H9 (cell line): ENCODE results near the gene GALNT16. TPM values are rescaled to one million over a fixed set of nuclear protein-coding genes. Genes with fewer than 3 reads are reported as not detected.
A peak's percentile ranks its signal among the peaks of the same experiment; 100 is the strongest.

Source experiments
- DNase-seq: peaks from one replicate; pipeline ENCODE4 v3.0.0-alpha.2; 2017
- H2AFZ ChIP-seq: one replicate; pipeline ENCODE4 v1.6.1; 2013; ENCODE audit warnings: mild to moderate bottlenecking, low read length, control low read depth, moderate library complexity
- H2AK5ac ChIP-seq: 2 replicates; pipeline ENCODE4 v1.6.1; 2013; ENCODE audit warnings: low read length, control low read depth, mixed read lengths; ENCODE audit not compliant: insufficient read length
- H2BK120ac ChIP-seq: one replicate; pipeline ENCODE4 v1.6.1; 2013; ENCODE audit warnings: low read depth, mild to moderate bottlenecking, low read length, control low read depth, inconsistent platforms; ENCODE audit not compliant: poor library complexity, severe bottlenecking
- H2BK12ac ChIP-seq: 2 replicates; pipeline ENCODE4 v1.6.1; 2013; ENCODE audit warnings: low read length, control low read depth, mixed read lengths, low read depth; ENCODE audit not compliant: insufficient read length
- H2BK15ac ChIP-seq: 2 replicates; pipeline ENCODE4 v1.6.1; 2013; ENCODE audit warnings: low read depth, low read length, control low read depth
- H2BK20ac ChIP-seq: one replicate; pipeline ENCODE4 v1.6.1; 2013; ENCODE audit warnings: low read depth, mild to moderate bottlenecking, low read length, control low read depth, inconsistent platforms; ENCODE audit not compliant: poor library complexity, severe bottlenecking
- H2BK5ac ChIP-seq: 2 replicates; pipeline ENCODE4 v1.6.1; 2013; ENCODE audit warnings: low read length, control low read depth, mixed read lengths; ENCODE audit not compliant: insufficient read length
- H3K14ac ChIP-seq: 2 replicates; pipeline ENCODE4 v1.6.1; 2013; ENCODE audit warnings: low read length, control low read depth; ENCODE audit not compliant: insufficient read depth
- H3K18ac ChIP-seq: 2 replicates; pipeline ENCODE4 v1.6.1; 2013; ENCODE audit warnings: low read depth, mild to moderate bottlenecking, mixed read lengths, low read length, control low read depth; ENCODE audit not compliant: insufficient read length
- H3K23ac ChIP-seq: 2 replicates; pipeline ENCODE4 v1.6.1; 2013; ENCODE audit warnings: low read length, control low read depth, mixed read lengths, low read depth; ENCODE audit not compliant: insufficient read length
- H3K23me2 ChIP-seq: 2 replicates; pipeline ENCODE4 v1.6.1; 2013; ENCODE audit warnings: low read depth, mild to moderate bottlenecking, mixed read lengths, low read length, control low read depth; ENCODE audit not compliant: insufficient read length, poor library complexity, severe bottlenecking
- H3K27ac ChIP-seq: 2 replicates; pipeline ENCODE4 v1.5.1; 2013; ENCODE audit warnings: low read length, control low read depth, mixed read lengths, low read depth; ENCODE audit not compliant: insufficient read length
- H3K27me3 ChIP-seq: 2 replicates; pipeline ENCODE4 v1.6.1; 2013; ENCODE audit warnings: low read length, control low read depth, inconsistent platforms; ENCODE audit not compliant: insufficient read depth
- H3K4ac ChIP-seq: 2 replicates; pipeline ENCODE4 v1.6.1; 2013; ENCODE audit warnings: low read depth, mild to moderate bottlenecking, control low read depth, inconsistent platforms, low read length, moderate library complexity
- H3K4me1 ChIP-seq: 2 replicates; pipeline ENCODE4 v1.6.1; 2013; ENCODE audit warnings: low read length, control low read depth, inconsistent platforms; ENCODE audit not compliant: insufficient read depth
- H3K4me2 ChIP-seq: 2 replicates; pipeline ENCODE4 v1.6.1; 2013; ENCODE audit warnings: low read length, control low read depth, mixed read lengths; ENCODE audit not compliant: insufficient read length, insufficient read depth
- H3K56ac ChIP-seq: 2 replicates; pipeline ENCODE4 v1.6.1; 2013; ENCODE audit warnings: low read depth, mild to moderate bottlenecking, mixed read lengths, low read length, control low read depth; ENCODE audit not compliant: insufficient read length
- H3K79me1 ChIP-seq: 2 replicates; pipeline ENCODE4 v1.6.1; 2013; ENCODE audit warnings: low read depth, mild to moderate bottlenecking, moderate library complexity, low read length, control low read depth, inconsistent platforms; ENCODE audit not compliant: insufficient read depth, poor library complexity, severe bottlenecking
- H3K79me2 ChIP-seq: 2 replicates; pipeline ENCODE4 v1.6.1; 2013; ENCODE audit warnings: low read length, control low read depth, inconsistent platforms; ENCODE audit not compliant: insufficient read depth
- H3K9ac ChIP-seq: 2 replicates; pipeline ENCODE4 v1.6.1; 2013; ENCODE audit warnings: low read length, control low read depth, mixed read lengths; ENCODE audit not compliant: insufficient read length; ENCODE audit errors: extremely low read depth
- H3K9me3 ChIP-seq: one replicate; pipeline ENCODE4 v1.6.1; 2013; ENCODE audit warnings: low read depth, low read length, inconsistent platforms; ENCODE audit not compliant: control insufficient read depth
- H3T11ph ChIP-seq: one replicate; pipeline ENCODE4 v1.6.1; 2013; ENCODE audit warnings: mild to moderate bottlenecking, low read length, control low read depth, inconsistent platforms
- H4K20me1 ChIP-seq: one replicate; pipeline ENCODE4 v1.6.1; 2013; ENCODE audit not compliant: control insufficient read depth, insufficient read length, insufficient read depth
- H4K5ac ChIP-seq: 2 replicates; pipeline ENCODE4 v1.6.1; 2013; ENCODE audit warnings: low read depth, mild to moderate bottlenecking, mixed read lengths, low read length, control low read depth; ENCODE audit not compliant: insufficient read length
- H4K8ac ChIP-seq: replicated peaks from 2 replicates; pipeline ENCODE4 v1.6.1; 2013; ENCODE audit warnings: low read length, control low read depth, mixed read lengths, low read depth; ENCODE audit not compliant: insufficient read length
- H4K91ac ChIP-seq: 2 replicates; pipeline ENCODE4 v1.6.1; 2013; ENCODE audit warnings: low read depth, mild to moderate bottlenecking, moderate library complexity, mixed read lengths, low read length, control low read depth; ENCODE audit not compliant: insufficient read length
- H3K27ac Mint-ChIP-seq, 3 experiments: 2 replicates in 2 of 3; 3 replicates in 1 of 3; pipeline ENCODE4 v1.8.0; 2020 to 2021; ENCODE audit warnings: mixed read lengths in 3 of 3, mild to moderate bottlenecking in 1 of 3, moderate library complexity in 1 of 3
- H3K27me3 Mint-ChIP-seq: 2 replicates; pipeline ENCODE4 v1.8.0; 2021; ENCODE audit warnings: low read depth, mild to moderate bottlenecking, moderate library complexity, mixed read lengths
- H3K36me3 Mint-ChIP-seq, 3 experiments: 2 replicates in 2 of 3; 3 replicates in 1 of 3; pipeline ENCODE4 v1.8.0; 2020 to 2021; ENCODE audit warnings: low read depth in 3 of 3, mixed read lengths in 3 of 3; ENCODE audit not compliant: insufficient read depth in 1 of 3
- H3K4me1 Mint-ChIP-seq, 2 experiments: 2 replicates each; pipeline ENCODE4 v1.8.0; 2020; ENCODE audit warnings: mixed read lengths in 2 of 2
- H3K4me3 Mint-ChIP-seq, 2 experiments: 2 replicates in 1 of 2; 3 replicates in 1 of 2; pipeline ENCODE4 v1.8.0; 2020 to 2021; ENCODE audit warnings: mild to moderate bottlenecking in 2 of 2, mixed read lengths in 2 of 2, moderate library complexity in 1 of 2
- H3K9me3 Mint-ChIP-seq, 2 experiments: 2 replicates in 1 of 2; 3 replicates in 1 of 2; pipeline ENCODE4 v1.8.0; 2020; ENCODE audit warnings: mild to moderate bottlenecking in 2 of 2, mixed read lengths in 2 of 2, moderate library complexity in 1 of 2
- WGBS: extraction: QIAGEN DNeasy Blood & Tissue Kit; methylation state at CpG from one replicate; pipeline ENCODE4 v1.1.7; 2013; ENCODE audit warnings: missing lambda C conversion rate, low lambda C conversion rate, mixed read lengths; ENCODE audit not compliant: insufficient read length; ENCODE audit errors: extremely low coverage; 5-methylcytosine and 5-hydroxymethylcytosine counted together
- total RNA-seq: library from RNA; stranded (reverse); gene quantifications from 2 replicates; pipeline ENCODE4 v1.2.1, GENCODE V29; 2021
- TF ChIP-seq, protein P1 (sequence below): fragments of 200-600 bp; sonication (generic); conservative IDR thresholded peaks from 3 replicates; pipeline ENCODE4 v1.8.0; 2021; ENCODE audit warnings: antibody characterized with exemption, mild to moderate bottlenecking

GALNT16 gene
- total RNA-seq, 1 experiment from 2014 or later, result 2.3 TPM

DNA sequence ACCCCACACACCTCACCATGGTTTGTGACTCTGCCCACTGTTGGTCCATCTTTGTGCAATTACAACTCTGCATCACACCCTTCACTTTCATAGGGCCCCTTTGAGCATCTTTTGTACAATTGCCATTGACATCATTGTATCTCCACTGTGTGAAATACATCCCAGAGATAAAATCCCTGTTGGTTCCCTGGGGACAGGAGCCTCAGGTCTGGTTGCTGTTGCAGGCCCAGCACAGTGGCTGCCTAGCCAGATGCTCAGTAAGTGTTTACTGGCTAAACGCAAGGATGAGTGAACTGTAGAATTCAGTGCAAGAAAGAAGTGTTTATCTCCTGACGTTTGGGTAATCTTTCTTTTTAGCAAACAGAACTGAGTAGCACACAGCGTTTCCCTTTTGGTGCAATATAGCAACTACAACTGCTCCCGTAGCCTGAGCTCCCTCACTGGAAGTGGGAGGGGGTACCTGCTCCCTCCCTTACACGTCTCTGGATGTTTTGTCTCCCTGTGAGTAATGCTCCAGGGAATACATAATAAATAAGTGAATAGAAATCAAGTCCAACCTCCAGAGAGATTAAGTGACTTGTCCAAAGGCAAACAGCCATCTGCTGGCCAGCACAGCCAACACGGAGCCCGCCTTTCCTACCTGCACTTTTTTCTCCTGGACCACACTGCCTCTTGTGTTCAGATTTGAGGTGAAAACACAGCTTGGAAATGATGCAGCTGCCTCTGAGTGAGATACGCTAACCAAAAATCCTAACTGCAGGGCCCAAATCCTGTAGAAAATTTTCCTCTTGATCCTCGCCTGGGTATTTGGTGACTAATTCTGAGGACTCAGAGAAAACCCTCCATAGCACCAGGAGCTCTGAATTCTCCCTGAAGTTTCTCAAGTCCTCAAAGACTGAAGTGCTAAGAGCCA lies 27.4 kb downstream of the GALNT16 start:
- no peak overlapping the region for H2AFZ ChIP-seq
- TF ChIP-seq, protein P1, sequence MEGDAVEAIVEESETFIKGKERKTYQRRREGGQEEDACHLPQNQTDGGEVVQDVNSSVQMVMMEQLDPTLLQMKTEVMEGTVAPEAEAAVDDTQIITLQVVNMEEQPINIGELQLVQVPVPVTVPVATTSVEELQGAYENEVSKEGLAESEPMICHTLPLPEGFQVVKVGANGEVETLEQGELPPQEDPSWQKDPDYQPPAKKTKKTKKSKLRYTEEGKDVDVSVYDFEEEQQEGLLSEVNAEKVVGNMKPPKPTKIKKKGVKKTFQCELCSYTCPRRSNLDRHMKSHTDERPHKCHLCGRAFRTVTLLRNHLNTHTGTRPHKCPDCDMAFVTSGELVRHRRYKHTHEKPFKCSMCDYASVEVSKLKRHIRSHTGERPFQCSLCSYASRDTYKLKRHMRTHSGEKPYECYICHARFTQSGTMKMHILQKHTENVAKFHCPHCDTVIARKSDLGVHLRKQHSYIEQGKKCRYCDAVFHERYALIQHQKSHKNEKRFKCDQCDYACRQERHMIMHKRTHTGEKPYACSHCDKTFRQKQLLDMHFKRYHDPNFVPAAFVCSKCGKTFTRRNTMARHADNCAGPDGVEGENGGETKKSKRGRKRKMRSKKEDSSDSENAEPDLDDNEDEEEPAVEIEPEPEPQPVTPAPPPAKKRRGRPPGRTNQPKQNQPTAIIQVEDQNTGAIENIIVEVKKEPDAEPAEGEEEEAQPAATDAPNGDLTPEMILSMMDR, result no peak; the same call in 1 of the 3 replicates

More for the DNA sequence above, 27.4 kb downstream of the GALNT16 start:
- Mint-ChIP-seq H3K27ac (peak overlapping the region in 2 of 3 experiments; percentile 22 to 76; a peak in 3 of 7 replicates), H3K27me3 (peaks cover 2% of the 10 kb centered on the region), H3K4me1 (peaks cover 8 to 12% of the 10 kb centered on the region in 2 experiments), H3K4me3 (no peak overlapping the region), H3K36me3 (no peaks in the 10 kb centered on the region), H3K9me3 (no peaks in the 10 kb centered on the region)
- H3T11ph ChIP-seq, result no peak overlapping the region
- no peak overlapping the region for H3K4me2 ChIP-seq
- WGBS, result no CpG with 5 or more reads among the region's 9 CpGs
- H4K8ac ChIP-seq, result no peak overlapping the region
- H4K91ac ChIP-seq, result no peak overlapping the region
- no peak overlapping the region for H3K56ac ChIP-seq
- H3K4me1 ChIP-seq, result no peaks in the 10 kb centered on the region
- H4K5ac ChIP-seq, result no peak overlapping the region
- no peak overlapping the region for H2BK15ac ChIP-seq
- H3K27ac ChIP-seq, result no peak overlapping the region
- no peak overlapping the region for H3K9ac ChIP-seq
- H3K23me2 ChIP-seq, result no peaks in the 10 kb centered on the region
- H4K20me1 ChIP-seq, result no peaks in the 10 kb centered on the region
- no peak overlapping the region for H3K18ac ChIP-seq
- no peak overlapping the region for H3K23ac ChIP-seq
- no peak overlapping the region for H2AK5ac ChIP-seq
- H3K4ac ChIP-seq, result no peak overlapping the region
- no peaks in the 10 kb centered on the region for H3K79me1 ChIP-seq
- no peak overlapping the region for H2BK120ac ChIP-seq
- no peak overlapping the region for H2BK5ac ChIP-seq
- H3K79me2 ChIP-seq, result no peaks in the 10 kb centered on the region
- no peak overlapping the region for H3K14ac ChIP-seq
- H3K27me3 ChIP-seq, result no peaks in the 10 kb centered on the region
- no peak overlapping the region for H2BK20ac ChIP-seq
- no peak overlapping the region for H2BK12ac ChIP-seq
- no peaks in the 10 kb centered on the region for H3K9me3 ChIP-seq
- DNase-seq, result peak; percentile 46
